Skin epidermis (tissue), 12 donors: ENCODE measurements around the gene FBLN2.

Experiments
- H3K27ac ChIP-seq, 21 experiments: fragments of 200-600 bp; sonication (generic) in 11 of 21; one replicate each; pipeline ENCODE4 v1.5.0; 2020; ENCODE audit warnings: mild to moderate bottlenecking in 3 of 21, inconsistent platforms in 2 of 21, moderate library complexity in 2 of 21
- H3K4me3 ChIP-seq, 7 experiments: fragments of 200-600 bp; sonication (generic) in 2 of 7; one replicate each; pipeline ENCODE4 v1.5.0; 2020; ENCODE audit warnings: inconsistent platforms in 2 of 7, mild to moderate bottlenecking in 2 of 7, moderate library complexity in 1 of 7

Gene FBLN2

GRCh38 chr3:13528217-13528867 is 20.6 kb upstream of the FBLN2 start:
- Histone ChIP-seq H3K4me3 (no peak overlapping the region), H3K27ac (peak overlapping the region in 4 of 21 experiments; percentile 34 to 72 (median 48))

DNA sequence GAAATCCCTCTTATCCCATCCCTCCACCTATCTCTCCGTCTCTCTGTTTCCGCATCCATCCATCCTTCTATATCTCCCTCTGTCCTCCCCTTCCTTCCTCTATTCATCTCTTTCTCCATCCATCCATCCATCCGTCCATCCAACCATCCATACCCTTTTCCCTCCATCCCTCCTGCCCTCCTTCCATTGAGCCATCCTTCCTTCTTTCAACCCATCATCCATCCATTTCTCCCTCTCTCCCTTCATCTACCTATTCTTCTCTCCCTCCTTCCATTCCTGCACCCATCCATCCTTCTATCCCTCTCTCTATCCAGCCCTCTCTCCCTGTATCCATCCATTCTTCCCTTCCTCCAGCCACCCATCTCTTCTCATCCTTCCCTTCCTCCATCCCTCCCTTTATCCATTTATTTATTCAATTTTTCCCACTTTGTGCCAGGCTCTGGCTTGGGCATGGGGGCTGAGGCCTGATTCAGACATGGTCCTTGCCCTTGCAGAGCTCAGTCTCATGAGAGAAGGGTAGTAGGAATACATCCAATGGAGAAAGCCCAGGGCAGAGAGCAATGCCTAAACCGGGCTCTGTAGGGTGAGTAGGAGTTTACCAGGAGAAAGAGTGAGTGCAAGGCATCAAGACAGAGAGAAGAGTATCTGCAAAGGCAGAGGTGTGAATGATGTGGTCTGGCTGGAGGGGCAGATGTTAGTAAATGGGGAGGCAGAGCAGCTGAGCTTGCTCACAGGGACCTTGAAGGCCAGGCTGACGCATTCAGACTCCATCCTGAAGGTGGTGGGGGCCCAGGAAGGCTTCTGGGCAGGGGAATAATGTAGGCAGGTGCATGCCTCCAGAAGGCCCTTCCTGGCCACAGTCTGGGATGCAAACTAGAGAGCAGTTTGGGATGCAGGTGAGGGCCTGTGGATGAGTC is 19.5 kb upstream of the FBLN2 start:
- peak overlapping the region in 4 of 21 experiments; percentile 29 to 74 (median 32) for H3K27ac ChIP-seq

DNA sequence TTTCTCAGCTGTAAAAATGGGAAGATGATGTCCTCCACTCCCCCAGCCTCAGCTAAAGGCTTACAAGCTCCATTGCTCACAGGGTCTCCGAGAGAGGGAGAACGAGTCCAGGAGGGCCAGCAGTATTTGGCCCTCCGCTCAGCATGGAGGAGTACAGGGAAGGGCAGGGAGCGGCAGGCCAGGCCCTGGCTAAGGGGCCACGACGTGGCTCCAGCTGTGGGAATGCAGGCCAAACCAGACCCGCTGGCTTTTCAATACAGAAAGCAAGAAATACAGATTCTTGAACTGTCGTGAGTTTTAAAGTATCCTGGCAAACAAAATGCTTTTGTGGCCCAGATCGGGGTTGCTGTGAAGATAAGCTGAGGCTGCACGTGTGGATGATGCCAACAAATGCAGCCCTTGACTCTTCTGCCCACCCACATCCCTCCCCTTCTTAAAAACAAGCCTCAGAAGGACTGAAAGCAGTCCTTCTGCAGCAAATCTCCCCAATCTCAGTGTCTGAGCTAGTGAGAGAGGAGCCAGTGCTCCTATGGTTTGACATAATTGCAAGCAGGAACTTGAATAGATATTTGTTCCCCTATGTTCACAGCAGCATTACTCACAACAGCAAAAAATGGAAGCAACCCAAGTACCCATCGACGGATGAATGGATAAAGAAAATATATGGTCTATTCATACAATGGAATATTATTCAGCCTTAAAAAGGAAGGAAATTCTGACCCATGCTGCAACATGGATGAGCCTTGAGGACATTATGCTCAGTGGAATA is 18.5 kb upstream of the FBLN2 start:
- peak overlapping the region in 4 of 21 experiments; percentile 10 to 74 (median 30) for H3K27ac ChIP-seq
- no peak overlapping the region for H3K4me3 ChIP-seq

More for the DNA sequence above, 19.5 kb upstream of the FBLN2 start:
- no peak overlapping the region for H3K4me3 ChIP-seq

DNA sequence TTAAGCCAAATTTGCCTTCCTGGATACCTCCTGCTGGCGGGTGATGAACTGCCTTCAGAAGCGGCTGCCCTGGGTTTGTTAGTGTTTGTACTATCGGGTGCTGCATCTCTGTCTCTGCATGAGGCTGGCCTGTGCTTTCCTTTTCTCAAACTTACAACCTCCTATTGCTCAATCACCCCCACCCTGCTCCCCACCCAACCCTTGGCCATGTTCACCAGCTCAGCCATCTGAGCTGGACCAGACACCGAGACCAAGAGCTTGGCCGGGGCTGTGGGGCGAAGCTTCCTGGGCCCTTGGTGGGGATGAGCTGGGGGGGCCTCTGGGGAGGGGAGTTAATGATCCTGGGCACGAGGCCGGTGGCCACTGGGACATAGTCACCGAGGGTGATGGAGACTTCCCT is 16.8 kb upstream of the FBLN2 start:
- Histone ChIP-seq H3K4me3 (no peak overlapping the region), H3K27ac (peak overlapping the region in 6 of 21 experiments; percentile 5 to 74 (median 50))

GRCh38 chr3:13532631-13533030 is 16.3 kb upstream of the FBLN2 start:
- Histone ChIP-seq H3K4me3 (no peak overlapping the region), H3K27ac (peak overlapping the region in 6 of 21 experiments; percentile 43 to 74 (median 61))

DNA sequence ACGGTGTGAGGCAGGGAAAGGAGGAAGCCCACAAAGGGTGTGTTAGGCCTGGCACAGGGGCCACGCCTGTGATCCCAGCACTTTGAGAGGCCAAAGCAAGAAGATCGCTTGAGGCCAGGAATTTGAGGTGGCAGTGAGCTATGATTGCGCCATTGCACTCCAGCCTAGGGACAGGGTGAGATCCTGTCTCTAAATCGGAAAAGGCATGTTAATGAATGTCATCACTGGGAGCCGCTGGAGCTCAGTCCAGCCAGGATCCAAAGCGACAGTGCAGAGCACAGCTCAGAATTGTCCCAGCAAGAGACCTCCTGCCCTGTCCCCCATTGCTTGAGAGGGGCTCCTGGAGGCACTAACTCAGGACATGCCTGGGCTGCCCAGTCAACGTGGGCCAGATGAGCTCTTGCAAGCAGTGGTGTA is 15.0 kb upstream of the FBLN2 start:
- Histone ChIP-seq H3K4me3 (no peak overlapping the region), H3K27ac (peak overlapping the region in 7 of 21 experiments; percentile 12 to 74 (median 43))

GRCh38 chr3:13535526-13535875 is 13.4 kb upstream of the FBLN2 start:
- no peak overlapping the region for H3K4me3 ChIP-seq
- peak overlapping the region in 9 of 21 experiments; percentile 5 to 80 (median 58) for H3K27ac ChIP-seq

DNA sequence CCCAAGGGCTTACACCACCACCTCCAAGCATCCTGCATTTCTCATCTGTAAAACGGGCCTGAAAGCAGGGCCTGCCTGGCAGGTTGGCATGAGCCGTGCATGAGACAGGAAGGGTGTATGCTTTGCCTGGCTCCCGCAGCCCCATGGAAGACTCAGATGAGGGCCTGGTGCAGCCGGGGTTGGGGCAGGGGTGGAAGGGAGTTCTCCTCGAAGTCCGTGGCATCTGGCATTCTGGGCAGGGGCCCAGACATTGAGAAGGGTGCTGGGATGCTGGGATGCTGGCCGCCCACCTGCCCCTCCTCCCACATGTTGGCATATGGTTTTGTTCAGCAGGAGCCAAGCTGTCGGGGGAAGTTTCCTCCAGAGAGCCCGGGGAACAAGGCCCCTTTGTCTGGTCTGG is 13.0 kb upstream of the FBLN2 start:
- peak overlapping the region in 10 of 21 experiments; percentile 5 to 80 (median 67) for H3K27ac ChIP-seq

DNA sequence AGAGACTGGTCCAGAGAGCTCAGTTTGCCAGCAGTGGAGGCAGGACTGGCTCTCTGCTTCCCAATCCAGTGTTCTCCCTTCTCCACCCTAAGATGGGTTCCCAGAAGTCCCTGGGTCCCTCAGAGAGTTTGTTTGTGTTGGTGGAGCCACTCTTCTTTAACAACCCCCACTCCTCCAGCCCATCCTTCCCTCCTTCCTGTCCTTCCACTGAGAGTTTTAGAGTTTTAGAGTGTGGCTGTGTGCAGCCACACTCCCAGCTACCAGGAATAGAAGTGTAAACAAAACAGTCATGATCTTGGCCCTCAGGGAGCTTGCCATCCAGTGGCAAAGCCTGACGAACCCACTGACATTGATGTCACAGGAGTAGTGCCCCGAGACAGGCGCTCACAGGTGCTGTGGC is 12.5 kb upstream of the FBLN2 start:
- peak overlapping the region in 14 of 21 experiments; percentile 13 to 80 (median 67) for H3K27ac ChIP-seq

More for the DNA sequence above, 13.0 kb upstream of the FBLN2 start:
- no peak overlapping the region for H3K4me3 ChIP-seq

GRCh38 chr3:13536832-13537231 is 12.1 kb upstream of the FBLN2 start:
- peak overlapping the region in 15 of 21 experiments; percentile 2 to 80 (median 65) for H3K27ac ChIP-seq

More for the DNA sequence above, 12.5 kb upstream of the FBLN2 start:
- H3K4me3 ChIP-seq = no peak overlapping the region

DNA sequence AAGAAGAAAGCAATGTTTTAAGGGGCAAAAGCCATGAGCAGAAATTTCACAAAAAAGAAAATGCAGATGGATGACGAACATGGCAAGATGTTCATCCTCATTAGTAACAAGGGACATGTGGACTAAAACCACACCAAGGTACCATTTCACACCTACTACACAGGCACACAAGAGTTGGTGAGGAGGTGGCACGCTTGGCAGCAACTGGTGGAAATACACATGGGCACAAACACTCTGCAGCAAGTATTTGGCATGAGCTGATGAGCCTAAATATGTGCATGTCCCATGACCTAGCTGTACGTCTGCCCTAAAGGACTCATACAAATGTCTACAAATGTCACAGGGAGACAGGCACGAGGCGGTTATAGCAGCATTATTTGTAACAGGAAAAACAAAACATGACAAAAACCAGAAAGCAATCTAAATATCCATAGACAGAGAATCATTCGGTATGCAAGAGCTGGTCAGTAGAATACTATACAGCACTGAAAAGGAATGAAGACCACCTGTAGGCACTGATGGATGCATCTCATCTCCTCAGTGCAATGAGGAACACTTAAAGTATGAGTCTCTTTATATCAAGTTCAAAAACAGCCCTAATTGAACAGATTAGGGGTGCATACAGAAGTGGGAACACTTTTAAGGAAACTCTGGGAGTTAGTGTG is 11.5 kb upstream of the FBLN2 start:
- Histone ChIP-seq H3K27ac (peak overlapping the region in 13 of 21 experiments; percentile 2 to 80 (median 65)), H3K4me3 (no peak overlapping the region)

More at GRCh38 chr3:13536832-13537231, 12.1 kb upstream of the FBLN2 start:
- no peak overlapping the region for H3K4me3 ChIP-seq

DNA sequence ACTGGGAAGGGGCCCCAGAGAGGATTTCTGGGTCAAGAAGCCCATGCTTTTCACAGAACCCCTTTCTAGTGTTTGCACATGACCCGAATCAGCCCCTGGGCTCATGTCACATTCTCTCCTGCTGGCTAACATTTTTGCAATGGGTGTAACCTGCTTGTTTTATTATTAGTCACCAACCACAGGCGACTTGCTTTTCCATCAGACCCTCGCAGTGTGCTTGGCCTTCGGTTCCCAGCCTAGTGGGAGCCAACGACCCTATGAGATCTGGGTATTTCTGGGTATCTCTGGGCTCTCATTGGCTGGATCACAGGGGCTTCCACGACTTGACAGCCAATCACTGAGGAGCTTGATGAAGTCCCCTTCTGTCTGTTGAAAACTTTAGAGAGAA is 11.0 kb upstream of the FBLN2 start:
- peak overlapping the region in 15 of 21 experiments; percentile 41 to 86 (median 69) for H3K27ac ChIP-seq
- H3K4me3 ChIP-seq = no peak overlapping the region

DNA sequence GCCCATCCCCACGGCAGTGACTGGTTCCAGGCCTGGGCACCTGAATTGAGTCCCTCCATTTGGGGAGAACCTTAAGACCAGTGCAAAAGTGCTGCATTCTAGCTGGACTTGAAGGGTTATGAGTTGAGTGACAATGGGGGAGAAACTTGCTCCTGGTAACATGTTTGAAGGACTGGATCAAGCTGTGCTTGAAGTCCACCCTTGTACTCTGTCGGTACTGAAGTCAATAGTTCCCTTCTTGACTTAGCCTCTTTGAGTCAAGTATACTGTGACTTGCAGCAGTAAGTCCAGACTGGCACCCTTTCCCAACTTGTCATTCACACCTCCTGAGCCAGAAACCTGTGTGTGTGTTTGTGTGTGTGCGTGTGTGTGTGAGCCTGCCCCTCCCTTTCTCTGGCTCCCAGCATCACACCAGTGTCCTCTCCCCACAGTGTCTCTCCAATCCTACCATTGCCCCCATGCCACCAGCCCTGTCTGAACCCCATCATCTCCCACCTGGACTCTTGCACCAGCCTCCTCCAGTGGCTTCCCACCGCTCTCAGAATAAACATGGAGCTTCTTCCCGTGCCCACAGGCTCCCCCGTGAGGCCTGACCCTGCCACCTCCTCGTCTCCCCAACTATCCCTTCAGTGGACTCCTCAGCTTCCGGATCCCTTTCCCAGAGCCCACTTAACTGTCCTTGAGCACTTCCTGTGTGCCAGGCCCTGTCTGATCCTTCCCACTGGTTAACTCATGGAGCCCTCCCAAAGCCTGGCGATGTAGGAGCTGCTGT is 10.2 kb upstream of the FBLN2 start:
- H3K4me3 ChIP-seq = no peak overlapping the region
- peak overlapping the region in 20 of 21 experiments; percentile 37 to 86 (median 62) for H3K27ac ChIP-seq

- Histone ChIP-seq H3K27ac (peak overlapping the region in 18 of 21 experiments; percentile 37 to 86 (median 62)), H3K4me3 (no peak overlapping the region)
Measured at GRCh38 chr3:13539292-13539638, 9.7 kb upstream of the FBLN2 start.

- H3K27ac ChIP-seq = peak overlapping the region in 14 of 21 experiments; percentile 23 to 86 (median 54)
- no peak overlapping the region for H3K4me3 ChIP-seq
Measured at GRCh38 chr3:13539671-13540070, 9.3 kb upstream of the FBLN2 start.

- Histone ChIP-seq H3K27ac (peak overlapping the region in 14 of 21 experiments; percentile 11 to 86 (median 52)), H3K4me3 (no peak overlapping the region)
Measured at GRCh38 chr3:13540297-13540995, 8.5 kb upstream of the FBLN2 start.

DNA sequence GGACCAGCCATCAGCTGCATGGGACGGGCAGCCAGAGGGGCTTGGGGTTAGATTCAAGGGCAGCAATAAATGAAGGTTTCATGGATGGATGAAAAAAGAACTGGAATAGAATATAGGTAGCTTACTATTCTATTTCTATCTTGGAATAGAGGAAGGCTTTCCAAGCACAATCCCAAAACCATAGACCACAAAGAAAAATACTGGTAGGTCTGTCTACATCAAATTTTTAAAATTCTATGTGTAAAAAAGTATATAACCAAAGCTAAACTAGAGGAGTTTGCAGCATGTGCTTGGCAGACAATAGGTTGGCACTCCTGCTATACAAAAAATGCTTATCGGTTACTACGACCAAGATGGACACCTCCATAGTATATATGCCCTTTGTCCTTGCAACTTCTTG is 7.2 kb upstream of the FBLN2 start:
- Histone ChIP-seq H3K27ac (no peak overlapping the region), H3K4me3 (no peak overlapping the region)

DNA sequence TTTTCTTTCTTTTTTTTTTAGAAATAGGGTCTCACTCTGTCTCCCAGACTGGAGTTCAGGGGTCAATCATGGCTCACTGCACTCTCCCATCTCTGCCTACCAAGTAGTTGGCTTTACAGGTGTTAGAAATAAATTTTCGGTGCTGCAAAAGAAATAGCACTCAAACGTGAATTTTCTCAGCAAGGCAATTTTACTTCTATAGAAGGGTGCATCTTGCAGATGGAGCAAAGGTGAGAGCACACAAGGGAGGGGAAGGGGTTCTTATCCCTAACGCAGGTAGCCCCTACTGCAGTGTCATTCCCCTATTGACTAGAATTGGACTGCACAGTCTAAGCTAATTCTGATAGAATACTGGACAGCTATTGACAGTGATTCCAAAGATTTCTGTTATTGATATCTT is 6.8 kb upstream of the FBLN2 start:
- peak overlapping the region in 1 of 21 experiments; percentile 62 for H3K27ac ChIP-seq
- no peak overlapping the region for H3K4me3 ChIP-seq
